Activated T-helper 17 cell treated with anti-CD3 and anti-CD28 coated beads, Interleukin-2, amount 50 U/mL, for 72 hours (primary cell): ENCODE measurements around the gene GP1BB. TPM values are rescaled to one million over a fixed set of nuclear protein-coding genes. Genes with fewer than 3 reads are reported as not detected.

Experiments
- ATAC-seq: fragments of 150-1000 bp; cut with Tn5 transposase; replicated peaks from 2 replicates; pipeline ENCODE4 v1.10.0; 2021; ENCODE audit warnings: mild to moderate bottlenecking, moderate library complexity
- H3K27ac Mint-ChIP-seq: one replicate; pipeline ENCODE4 v1.8.0; 2022; ENCODE audit warnings: mixed read lengths
- H3K27me3 Mint-ChIP-seq: one replicate; pipeline ENCODE4 v1.8.0; 2022; ENCODE audit warnings: mixed read lengths
- H3K36me3 Mint-ChIP-seq: one replicate; pipeline ENCODE4 v1.8.0; 2022; ENCODE audit warnings: low read depth, mild to moderate bottlenecking, mixed read lengths
- H3K4me1 Mint-ChIP-seq: one replicate; pipeline ENCODE4 v1.8.0; 2022; ENCODE audit warnings: mixed read lengths
- H3K4me3 Mint-ChIP-seq: one replicate; pipeline ENCODE4 v1.8.0; 2022; ENCODE audit warnings: mild to moderate bottlenecking, mixed read lengths
- H3K9me3 Mint-ChIP-seq: one replicate; pipeline ENCODE4 v1.8.0; 2022; ENCODE audit warnings: mixed read lengths
- total RNA-seq, 2 donors: library from RNA; stranded (reverse); gene quantifications; one replicate each; pipeline ENCODE4 v1.2.3, GENCODE V29; 2022

GP1BB gene
- total RNA-seq, 2 donors from 2014 or later: not detected

DNA sequence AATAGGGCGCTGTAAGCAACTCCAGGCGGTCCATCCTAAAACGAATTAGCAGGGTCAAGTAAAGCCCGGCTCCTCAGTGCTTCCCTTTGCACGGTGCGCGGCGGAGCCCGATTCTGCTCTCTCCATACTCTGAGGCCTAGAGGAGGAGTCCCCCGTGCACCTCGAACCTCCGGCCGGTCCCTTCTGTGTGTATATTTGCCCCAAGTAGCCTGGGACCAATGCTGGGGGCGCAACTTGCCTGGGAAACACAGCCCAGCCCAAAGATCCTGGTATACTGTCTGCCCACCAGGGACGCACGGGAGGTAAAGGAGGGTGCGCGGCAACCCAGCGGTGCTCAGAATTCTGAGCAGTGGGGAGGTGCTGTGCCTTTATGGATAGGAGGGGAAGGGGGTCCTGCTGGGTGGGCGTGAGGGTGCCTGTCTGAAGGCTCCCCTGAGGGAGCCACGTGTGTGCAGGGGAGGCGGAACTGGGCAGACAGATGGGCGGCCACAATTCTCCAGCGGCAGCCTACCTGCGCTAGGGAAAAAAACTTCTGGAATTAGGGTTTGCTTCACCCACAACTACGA lies 32.5 kb downstream of the GP1BB start:
- Mint-ChIP-seq H3K36me3 (peaks cover 9% of the 10 kb centered on the region), H3K27me3 (peaks cover 42% of the 10 kb centered on the region), H3K27ac (no peak overlapping the region), H3K4me1 (peaks cover 12% of the 10 kb centered on the region), H3K4me3 (peak overlapping the region; percentile 49), H3K9me3 (no peaks in the 10 kb centered on the region)
- no peak for ATAC-seq

DNA sequence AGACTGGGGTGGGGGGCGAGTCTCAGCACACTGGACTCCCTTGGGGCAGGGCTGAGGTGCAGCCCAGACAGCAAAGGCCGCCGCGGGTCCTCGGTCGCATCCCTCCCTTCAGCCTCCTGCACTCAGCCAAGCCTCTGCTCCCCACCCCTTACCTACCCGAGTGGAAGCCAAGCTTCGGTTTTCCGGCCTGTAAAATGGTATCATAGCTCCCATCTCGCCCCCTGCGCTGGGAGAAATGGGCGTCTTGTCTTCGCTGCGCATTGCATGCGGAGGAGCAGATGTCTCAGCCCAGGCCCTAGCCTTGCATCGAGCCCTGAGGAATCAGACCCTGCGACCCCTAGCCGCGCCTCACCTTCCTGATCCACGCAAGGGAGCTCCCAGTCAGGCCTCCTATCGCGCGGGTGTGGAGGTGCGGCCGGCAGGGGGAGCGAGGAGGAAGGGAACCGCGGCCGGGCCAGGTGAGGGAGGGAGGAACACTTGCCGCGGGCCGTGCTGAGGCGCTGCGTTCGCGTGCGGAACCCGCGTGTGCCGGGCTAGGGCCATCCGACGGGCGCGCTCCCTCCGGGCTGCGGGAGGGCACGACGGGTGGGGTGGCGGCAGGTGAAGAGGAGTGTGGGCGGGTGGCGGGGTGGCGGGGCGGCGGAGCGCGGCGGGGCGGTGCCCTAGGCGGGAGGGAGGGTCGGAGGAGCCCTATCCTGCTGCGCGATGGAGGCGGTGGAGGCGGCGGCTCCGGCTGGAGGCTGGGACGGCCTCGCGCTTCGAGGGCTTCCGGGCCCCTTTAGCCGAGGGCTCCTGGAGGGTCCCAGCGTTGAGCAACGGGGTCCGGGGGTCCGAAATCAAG lies 33.2 kb downstream of the GP1BB start:
- Mint-ChIP-seq H3K4me3 (peak overlapping the region; percentile 49), H3K27ac (no peak overlapping the region), H3K4me1 (peaks cover 12% of the 10 kb centered on the region), H3K9me3 (no peaks in the 10 kb centered on the region), H3K36me3 (peaks cover 9% of the 10 kb centered on the region), H3K27me3 (peaks cover 43% of the 10 kb centered on the region)
- peak; percentile 64 for ATAC-seq

DNA sequence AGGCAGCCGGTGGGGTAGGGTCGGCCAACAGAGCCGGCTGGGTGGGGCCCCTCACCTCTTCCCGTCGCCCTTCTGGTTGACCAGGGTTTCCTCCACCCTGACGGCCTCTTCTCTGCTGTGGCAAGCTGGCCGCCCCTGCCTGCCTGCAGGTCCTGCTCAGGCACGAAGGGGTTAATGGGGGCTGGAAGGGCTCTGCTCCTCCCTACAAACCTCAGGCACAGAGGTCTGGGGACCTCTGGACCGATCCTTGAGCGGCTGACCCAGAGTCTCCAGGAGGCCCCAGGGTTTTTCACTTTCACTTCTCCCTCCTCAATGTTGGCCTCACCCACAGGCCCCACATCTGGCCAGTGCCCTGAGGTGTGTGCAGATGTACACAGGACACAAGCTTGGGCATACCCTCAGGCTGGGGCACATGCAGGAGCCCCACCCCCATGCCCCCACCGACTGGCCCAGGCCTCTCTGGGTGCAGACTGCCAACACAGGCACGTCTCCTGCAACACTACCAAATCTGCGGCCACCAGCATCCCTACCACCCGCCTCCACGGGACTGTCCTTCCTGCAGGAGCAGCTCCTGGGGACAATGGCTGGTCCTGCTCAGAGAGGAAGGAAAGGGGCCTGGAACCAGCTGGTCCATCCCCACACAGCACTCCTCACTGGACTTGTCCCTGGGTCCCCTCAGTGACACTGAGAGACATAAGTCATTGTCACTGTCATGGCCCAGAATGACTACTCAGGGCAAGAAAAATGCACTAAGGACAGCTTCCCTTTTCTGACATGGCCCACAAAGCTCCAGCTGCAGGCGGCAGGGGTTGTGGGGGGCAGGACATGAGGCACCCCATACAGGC lies 34.0 kb downstream of the GP1BB start:
- Mint-ChIP-seq H3K4me3 (peak overlapping the region; percentile 67), H3K27me3 (peaks cover 48% of the 10 kb centered on the region), H3K9me3 (no peaks in the 10 kb centered on the region), H3K36me3 (peaks cover 9% of the 10 kb centered on the region), H3K27ac (no peak overlapping the region), H3K4me1 (peaks cover 12% of the 10 kb centered on the region)
- ATAC-seq: no peak

DNA sequence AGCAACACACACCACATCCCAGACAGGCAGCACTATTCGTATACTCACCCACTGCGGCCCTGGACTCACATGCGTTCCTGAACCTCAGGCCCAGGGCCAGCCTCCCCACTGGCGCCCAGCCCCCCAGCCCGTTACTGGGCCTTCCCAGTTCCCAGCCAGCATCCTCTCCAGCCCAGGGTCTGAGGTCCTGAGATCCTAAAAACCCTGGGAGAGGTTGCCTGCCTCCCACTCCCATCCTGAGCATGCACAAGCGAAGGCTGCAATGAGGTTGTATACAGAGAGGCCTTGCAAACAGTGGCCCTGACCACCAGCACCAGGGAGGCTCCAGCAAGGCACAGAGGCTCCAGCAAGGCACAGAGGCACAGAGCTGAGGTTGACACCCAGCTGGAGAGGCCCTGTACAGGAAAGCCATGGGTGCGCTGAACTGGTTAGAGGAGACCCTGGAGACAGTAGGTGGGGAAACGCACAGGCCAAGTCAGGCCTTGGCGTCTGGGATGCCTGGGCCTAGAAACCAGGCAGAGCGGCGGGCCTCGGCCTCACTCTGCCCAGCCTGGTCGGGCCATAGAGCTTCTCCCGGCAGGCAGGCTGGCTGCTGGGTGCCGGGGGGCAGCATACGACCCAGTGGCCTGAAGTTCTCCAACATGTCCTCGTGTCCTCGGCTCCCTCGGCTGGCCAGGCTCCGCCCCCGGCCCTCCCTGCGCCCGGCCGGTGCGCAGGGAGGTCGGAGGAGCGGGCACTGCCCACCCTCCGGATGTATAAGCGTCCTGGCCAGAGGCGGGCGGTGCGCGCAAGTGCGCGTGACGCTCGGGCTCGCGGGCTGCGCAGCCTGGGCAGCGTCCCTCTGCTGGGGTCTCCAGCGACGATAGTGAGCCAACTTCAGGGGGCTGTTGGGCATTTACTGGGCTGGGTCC lies 34.9 kb downstream of the GP1BB start:
- Mint-ChIP-seq H3K4me1 (peaks cover 12% of the 10 kb centered on the region), H3K27me3 (peaks cover 48% of the 10 kb centered on the region), H3K9me3 (no peaks in the 10 kb centered on the region), H3K36me3 (peaks cover 9% of the 10 kb centered on the region), H3K27ac (no peak overlapping the region), H3K4me3 (peak overlapping the region; percentile 67)
- no peak for ATAC-seq

DNA sequence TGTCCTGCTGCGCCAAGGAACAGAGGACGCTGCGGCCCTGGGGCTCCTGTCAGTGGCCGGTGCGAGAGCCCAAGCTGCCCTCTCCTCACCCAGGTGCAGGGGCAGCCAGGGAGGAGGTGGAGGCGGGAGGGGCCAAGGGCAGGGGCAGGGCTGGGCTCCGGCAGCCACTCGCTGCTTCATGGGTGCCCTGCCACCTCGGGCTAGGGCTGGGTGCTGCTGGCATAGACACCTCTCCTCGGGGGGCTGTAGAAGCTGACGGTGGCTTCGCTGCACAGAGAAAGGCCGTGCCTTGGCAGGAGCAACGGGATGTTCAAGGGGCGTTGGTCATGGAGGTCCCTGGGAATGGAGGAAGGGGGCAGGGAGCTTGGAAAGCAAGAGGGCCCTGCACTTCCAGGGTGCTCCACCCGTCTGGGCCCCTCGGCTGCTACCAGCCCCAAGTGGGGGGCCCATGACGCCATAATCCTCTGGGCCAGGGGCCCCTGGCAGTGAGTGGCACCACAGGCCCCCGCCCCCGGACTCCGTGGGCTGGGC lies 35.6 kb downstream of the GP1BB start:
- Mint-ChIP-seq H3K4me1 (peaks cover 12% of the 10 kb centered on the region), H3K4me3 (no peak overlapping the region), H3K27ac (no peak overlapping the region), H3K9me3 (no peaks in the 10 kb centered on the region), H3K27me3 (peaks cover 46% of the 10 kb centered on the region), H3K36me3 (peaks cover 9% of the 10 kb centered on the region)
- ATAC-seq: no peak

DNA sequence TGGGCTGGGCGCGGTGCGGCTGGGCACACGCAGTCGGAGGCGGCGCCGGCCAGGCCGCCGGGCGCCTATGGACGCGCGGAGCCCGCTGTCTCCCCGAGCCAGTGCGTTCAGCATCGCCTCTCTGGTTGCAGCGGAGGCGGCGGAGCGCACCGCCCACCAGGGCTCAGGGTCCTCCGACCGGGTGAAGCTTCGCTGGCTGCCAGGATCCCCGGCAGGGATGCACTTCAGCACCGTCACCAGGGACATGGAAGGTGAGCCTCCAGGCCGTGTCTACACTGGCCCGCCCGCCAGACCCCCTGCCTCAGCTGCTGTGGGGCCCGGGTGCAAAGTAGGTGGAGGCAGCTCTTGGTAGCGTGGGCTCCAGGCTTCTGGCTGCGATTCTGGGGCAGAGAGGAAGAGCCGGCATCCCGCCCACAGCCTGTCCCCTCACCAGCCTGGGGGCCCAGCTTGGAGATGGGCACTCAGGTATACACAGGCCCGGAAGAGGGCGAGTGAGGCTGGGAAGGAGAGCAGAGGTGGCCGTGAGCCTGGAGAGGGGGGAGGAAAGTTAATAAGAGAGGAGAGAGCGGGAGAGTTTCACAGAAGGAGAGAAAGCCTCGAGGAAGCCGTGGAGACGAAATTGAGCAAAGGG lies 36.2 kb downstream of the GP1BB start:
- peaks cover 12% of the 10 kb centered on the region for H3K4me1 Mint-ChIP-seq
- peaks cover 9% of the 10 kb centered on the region for H3K36me3 Mint-ChIP-seq
- H3K27me3 Mint-ChIP-seq: peaks cover 41% of the 10 kb centered on the region
- H3K27ac Mint-ChIP-seq: peak overlapping the region; percentile 33
- no peak for ATAC-seq
- peak overlapping the region; percentile 82 for H3K4me3 Mint-ChIP-seq
- H3K9me3 Mint-ChIP-seq: no peaks in the 10 kb centered on the region

DNA sequence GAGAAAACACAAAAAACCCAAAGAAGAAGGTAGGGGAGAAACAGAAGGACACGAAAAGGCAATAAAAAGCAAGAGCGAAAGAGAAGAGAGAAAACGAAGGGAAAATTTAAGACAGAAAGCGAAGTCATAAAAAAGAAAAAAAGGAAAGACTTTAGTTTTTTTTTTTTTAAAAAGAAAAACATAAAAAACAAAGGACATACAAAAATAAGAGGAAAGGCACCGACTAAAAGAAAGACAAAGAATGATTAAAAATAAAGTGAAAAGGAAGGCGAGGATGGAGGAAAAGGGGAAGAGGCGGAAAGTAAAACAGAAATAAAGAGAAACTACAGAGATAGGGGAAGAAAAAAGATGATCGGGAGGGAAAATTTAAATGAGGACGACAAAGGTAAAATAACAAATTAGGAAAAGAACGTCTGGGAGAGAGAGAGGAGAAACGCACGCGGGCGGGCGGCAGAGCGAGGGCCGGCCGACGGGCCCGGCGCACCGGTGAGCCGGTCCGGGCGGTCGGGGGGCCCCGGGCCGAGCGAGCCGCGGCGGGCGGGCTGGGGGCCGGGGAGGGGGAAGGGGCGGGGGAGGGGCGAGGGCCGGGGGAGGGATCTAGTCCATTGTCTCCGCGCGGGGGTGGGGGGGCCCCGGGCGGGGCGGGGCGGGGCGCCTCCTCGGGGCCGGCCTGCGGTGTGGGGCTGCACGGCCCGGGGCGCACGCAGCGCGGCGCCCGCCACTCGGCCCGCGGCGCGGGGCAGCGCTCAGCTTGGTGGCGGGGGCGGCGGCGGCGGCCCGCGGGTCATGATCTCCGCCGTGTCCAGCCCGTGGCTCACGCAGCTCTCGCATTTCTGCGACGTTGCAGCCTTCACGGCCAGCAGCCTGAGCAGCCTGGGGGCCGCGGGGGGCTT lies 37.0 kb downstream of the GP1BB start, which contains the start of gene TBX1:
TSS of gene TBX1 (plus strand) at position 721 of the 893 bp plus-strand sequence. CDS start at position 787, 66 bp downstream.
- ATAC-seq: no peak
- peak within 1 kb of the TSS; percentile 82 for H3K4me3 Mint-ChIP-seq
- H3K9me3 Mint-ChIP-seq: no peaks in the 10 kb centered on the region
- H3K4me1 Mint-ChIP-seq: peaks cover 12% of the 10 kb centered on the region
- peaks cover 9% of the 10 kb centered on the region for H3K36me3 Mint-ChIP-seq
- H3K27ac Mint-ChIP-seq: peak within 1 kb of the TSS; percentile 33
- H3K27me3 Mint-ChIP-seq: peaks cover 44% of the 10 kb centered on the region

DNA sequence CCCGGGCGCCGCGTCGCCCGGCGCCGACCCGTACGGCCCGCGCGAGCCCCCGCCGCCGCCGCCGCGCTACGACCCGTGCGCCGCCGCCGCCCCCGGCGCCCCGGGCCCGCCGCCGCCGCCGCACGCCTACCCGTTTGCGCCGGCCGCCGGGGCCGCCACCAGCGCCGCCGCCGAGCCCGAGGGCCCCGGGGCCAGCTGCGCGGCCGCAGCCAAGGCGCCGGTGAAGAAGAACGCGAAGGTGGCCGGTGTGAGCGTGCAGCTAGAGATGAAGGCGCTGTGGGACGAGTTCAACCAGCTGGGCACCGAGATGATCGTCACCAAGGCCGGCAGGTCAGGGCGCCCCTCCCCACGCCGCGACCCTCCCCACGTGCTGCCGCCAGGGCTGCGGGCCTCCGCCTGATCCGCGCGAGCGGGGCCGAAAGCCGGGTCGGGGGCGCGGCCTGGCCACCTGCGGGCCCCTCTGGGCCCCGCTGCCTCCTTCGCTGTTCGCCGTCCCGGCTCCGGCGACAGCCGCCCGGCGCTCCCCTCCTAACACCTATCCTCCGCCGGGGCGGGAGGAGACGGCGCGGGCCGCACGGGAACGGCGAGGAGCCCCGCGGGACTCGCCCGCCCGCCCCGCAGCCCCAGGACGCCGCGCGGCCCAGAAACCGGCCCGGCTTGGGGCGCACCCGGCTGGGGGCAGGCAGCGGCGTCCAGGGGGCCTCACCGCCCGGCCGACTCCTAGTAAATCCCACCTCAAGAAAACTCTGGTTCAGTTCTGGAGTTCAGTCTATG lies 37.8 kb downstream of the GP1BB start:
- H3K9me3 Mint-ChIP-seq: no peaks in the 10 kb centered on the region
- peak overlapping the region; percentile 56 for H3K4me3 Mint-ChIP-seq
- no peak overlapping the region for H3K27ac Mint-ChIP-seq
- H3K27me3 Mint-ChIP-seq: peaks cover 39% of the 10 kb centered on the region
- no peak for ATAC-seq
- H3K36me3 Mint-ChIP-seq: peaks cover 9% of the 10 kb centered on the region
- peaks cover 12% of the 10 kb centered on the region for H3K4me1 Mint-ChIP-seq

DNA sequence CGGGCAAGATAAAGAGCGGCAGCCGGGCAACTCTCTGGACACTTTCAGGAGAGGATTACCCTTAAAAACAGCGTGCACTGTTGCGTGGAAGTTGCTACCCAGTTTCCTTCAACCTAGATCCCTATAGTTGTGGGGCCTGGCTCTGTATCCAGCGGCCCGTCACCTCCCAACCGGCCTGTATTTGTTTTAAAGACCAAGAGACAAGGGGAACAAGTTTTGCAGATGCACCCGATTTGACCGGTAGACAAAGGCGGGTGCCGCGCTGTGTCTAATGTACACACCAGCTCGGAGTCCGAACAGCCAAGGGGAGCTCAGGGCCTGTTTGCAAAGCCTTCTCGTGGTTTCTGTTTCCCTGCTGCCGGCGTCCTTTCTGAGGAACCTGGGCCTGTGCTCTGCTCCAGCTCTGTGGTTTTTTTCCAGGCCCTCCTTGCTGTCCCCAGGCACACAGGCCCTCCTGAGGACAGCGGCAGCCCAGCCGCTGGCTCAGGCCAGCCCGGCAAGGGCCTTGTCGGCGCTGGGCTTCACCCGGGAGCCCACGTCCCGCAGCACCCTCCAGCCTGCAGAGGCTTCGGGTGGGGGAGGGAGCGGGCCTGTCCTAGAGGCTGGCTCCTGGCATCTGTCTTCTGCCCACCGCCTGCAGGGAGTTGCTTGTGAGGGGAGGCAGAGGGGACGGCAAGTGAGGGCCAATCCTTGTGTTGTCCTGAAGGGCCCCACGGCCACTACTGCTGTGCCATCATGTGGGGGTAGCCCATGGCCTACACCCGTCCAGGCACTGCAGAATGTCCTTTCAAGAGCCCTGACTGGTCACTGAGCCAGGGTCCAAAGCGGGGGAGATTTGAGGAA lies 38.6 kb downstream of the GP1BB start:
- Mint-ChIP-seq H3K27me3 (peaks cover 36% of the 10 kb centered on the region), H3K36me3 (peaks cover 9% of the 10 kb centered on the region), H3K9me3 (no peaks in the 10 kb centered on the region)

DNA sequence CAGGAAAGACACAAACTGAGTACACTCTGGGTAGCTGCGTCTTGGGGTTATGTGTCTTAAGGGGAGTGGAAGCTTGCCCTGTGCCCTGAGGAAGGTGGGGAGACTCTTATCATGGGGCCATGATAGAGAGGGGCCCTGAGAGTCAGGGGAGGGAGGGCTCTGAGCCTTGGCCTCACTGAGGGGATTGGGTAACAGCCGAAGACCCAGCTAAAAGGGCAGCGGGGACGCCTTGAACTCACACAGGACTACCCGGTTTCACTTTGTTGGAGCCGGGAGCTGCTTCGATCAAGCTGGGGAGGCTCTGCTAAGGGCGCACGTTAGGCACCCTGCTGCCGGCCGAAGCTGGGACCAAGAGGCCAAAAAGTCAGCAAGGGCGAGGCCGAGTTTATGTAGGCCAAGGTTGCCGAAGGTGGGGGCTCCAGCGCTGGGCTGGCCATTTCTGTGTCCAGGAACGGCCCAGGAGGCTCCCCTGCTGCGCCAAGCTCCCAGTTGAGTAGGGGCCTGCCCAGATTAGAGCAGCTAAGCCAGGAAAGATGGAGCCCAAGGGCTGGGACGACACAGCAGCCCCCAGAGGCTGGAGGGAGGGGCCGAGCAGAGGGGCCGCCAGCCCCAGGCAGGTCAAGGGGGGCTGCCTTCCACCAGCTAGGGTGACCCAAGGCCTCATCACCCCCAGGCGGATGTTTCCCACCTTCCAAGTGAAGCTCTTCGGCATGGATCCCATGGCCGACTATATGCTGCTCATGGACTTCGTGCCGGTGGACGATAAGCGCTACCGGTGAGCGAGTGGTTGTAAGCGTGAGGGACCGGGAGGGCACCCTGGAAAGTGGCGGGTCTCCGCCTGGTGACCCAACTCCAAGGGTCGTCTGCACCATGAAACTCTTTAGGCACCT lies 39.5 kb downstream of the GP1BB start:
- Mint-ChIP-seq H3K27me3 (peaks cover 35% of the 10 kb centered on the region), H3K4me3 (no peak overlapping the region), H3K27ac (no peak overlapping the region), H3K4me1 (peaks cover 12% of the 10 kb centered on the region), H3K9me3 (no peaks in the 10 kb centered on the region), H3K36me3 (peaks cover 9% of the 10 kb centered on the region)
- ATAC-seq: no peak

More for the DNA sequence above, 38.6 kb downstream of the GP1BB start:
- no peak for ATAC-seq
- Mint-ChIP-seq H3K27ac (no peak overlapping the region), H3K4me3 (peak overlapping the region; percentile 56), H3K4me1 (peaks cover 12% of the 10 kb centered on the region)
